GM12892 (cell line): ENCODE results near the gene CSGALNACT2.

Source experiments
- DNase-seq: peaks from one replicate; pipeline ENCODE4 v3.0.0; 2011; ENCODE audit not compliant: insufficient read length
- FAIRE-seq: peaks from 2 replicates; lab custom pipeline; 2011; peaks lifted over from hg19 to GRCh38; lab: Jason Lieb, UNC
- POLR2A ChIP-seq: IDR thresholded peaks from 2 replicates; pipeline ENCODE4 v1.6.1; 2011; ENCODE audit warnings: low read depth, low read length, control low read depth
- POLR2AphosphoS5 ChIP-seq: IDR thresholded peaks from 2 replicates; pipeline ENCODE4 v1.6.1; 2011; ENCODE audit warnings: low read depth, low read length, control low read depth
- TAF1 ChIP-seq: IDR thresholded peaks from 2 replicates; pipeline ENCODE4 v1.6.1; 2011; ENCODE audit warnings: low read depth, mild to moderate bottlenecking, control low read depth, low read length, borderline replicate concordance

The CSGALNACT2 gene

GRCh38 chr10:43120116-43120928 is 17.9 kb upstream of the CSGALNACT2 start:
- DNase-seq, result no peak
- FAIRE-seq, result peak; percentile 17
- TF ChIP-seq TAF1 (no peak), POLR2AphosphoS5 (no peak), POLR2A (no peak)

DNA sequence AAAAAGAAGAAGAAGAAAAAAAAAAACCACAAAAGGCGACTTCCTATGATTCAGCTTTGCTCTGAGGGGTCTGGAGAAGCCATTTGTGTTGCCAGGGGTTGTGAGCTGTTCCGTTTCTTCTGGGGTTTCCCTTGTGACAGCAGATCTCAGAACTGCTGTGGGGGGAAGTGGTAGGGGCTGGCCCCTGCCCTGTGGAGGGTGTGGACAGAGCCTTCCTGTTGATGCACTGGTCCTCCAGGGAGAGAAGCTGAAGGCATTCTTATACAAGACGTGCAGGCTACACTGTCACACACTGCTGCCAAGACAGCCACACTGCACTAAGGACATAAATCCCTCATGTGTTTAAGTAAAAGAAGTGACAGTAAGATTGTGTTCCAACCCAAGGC is 17.3 kb upstream of the CSGALNACT2 start:
- FAIRE-seq (peak; percentile 77), DNase-seq (peak; percentile 73)
- TF ChIP-seq TAF1 (0 out of 2 replicates have a peak, but pooled peaks have one; percentile 28), POLR2AphosphoS5 (no peak)

- no peak for DNase-seq
- TF ChIP-seq TAF1, result no peak
- no peak for TF ChIP-seq POLR2A
- TF ChIP-seq POLR2AphosphoS5, result no peak
- peak; percentile 14 for FAIRE-seq
Measured at GRCh38 chr10:43121444-43121843, 16.8 kb upstream of the CSGALNACT2 start.

DNA sequence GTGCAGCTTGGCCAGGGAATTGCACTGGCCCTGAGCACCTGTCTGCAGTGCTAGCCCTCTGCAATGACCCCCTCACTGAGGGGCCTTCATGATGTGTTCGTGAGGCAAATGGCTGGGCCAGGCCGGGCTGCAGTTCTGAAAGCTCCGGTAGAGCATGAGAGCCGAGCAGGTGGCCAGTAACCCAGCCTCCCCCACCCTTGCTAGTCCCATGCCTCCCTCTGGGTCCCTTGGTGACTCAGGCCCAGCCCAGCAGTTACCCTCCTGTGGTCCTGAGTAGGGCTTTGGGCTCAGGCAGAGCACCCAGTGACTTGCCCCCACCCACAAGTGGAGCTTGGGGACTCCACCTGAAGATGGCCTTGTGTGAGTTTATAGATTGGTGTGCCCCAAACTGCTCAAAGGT is 16.1 kb upstream of the CSGALNACT2 start:
- DNase-seq, result no peak
- no peak for FAIRE-seq
- TF ChIP-seq POLR2A, result no peak
- TF ChIP-seq TAF1, result no peak
- no peak for TF ChIP-seq POLR2AphosphoS5

- no peak for TF ChIP-seq POLR2AphosphoS5
- TF ChIP-seq TAF1, result no peak
- no peak for TF ChIP-seq POLR2A
- FAIRE-seq, result no peak
Measured at GRCh38 chr10:43122826-43123225, 15.4 kb upstream of the CSGALNACT2 start.

DNA sequence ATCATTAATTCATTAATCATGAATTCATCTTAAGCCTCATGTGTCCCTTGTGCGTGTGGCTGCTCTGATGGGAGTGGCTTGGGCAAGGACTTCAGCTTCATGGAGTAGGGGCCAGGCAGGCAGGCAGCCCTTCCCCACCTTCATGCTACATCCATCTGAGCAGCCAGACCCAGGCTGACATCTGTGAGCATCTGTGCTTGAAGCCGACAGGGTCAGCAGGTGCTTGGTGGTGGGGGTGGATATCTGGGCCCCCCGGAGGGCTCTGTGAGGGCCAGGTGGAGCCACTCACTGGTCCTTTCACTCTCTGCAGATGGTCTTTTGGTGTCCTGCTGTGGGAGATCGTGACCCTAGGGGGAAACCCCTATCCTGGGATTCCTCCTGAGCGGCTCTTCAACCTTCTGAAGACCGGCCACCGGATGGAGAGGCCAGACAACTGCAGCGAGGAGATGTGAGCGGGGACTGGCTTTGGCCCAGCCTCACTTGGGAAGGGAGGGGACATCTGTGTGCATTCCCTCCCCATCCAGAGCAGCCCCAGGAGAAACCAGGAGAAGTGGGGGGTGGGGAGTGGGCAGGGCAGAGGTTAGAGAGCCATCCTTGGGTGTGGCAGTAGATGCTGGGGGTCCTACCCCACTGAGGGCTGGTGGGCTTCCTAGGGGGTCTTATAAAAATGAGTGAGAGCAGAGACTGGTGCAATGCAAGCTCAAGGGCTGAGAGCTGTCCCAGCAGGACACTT is 14.7 kb upstream of the CSGALNACT2 start:
- no peak for TF ChIP-seq POLR2A
- no peak for TF ChIP-seq POLR2AphosphoS5
- no peak for TF ChIP-seq TAF1
- FAIRE-seq, result no peak

More at GRCh38 chr10:43122826-43123225, 15.4 kb upstream of the CSGALNACT2 start:
- no peak for DNase-seq

DNA sequence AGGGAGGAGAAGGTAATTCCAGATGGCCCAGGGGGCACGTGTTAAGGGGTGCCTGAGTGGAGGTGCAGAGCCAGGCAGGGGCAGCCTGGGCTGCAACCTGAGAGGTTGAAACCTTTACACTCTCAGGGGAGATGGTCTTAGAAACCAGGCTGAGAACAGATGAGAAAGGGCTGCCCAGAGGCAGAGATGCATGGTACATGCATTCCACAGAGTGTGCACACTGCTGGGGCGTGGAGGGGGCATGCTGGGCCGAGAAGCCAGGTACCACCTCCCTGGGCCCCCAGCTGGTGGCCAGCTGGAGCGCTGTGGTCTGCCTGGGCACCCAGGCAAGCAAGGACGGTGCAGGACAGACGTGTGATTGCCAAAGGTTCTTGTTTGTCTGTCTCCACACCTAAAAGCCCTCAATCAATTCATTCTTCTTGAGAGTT is 14.1 kb upstream of the CSGALNACT2 start:
- DNase-seq (no peak), FAIRE-seq (no peak)
- TF ChIP-seq TAF1 (no peak), POLR2A (no peak), POLR2AphosphoS5 (no peak)

More for the DNA sequence above, 14.7 kb upstream of the CSGALNACT2 start:
- DNase-seq, result no peak

GRCh38 chr10:43124574-43125273 is 13.5 kb upstream of the CSGALNACT2 start:
- DNase-seq (no peak), FAIRE-seq (no peak)
- no peak for TF ChIP-seq POLR2A
- TF ChIP-seq TAF1, result no peak
- TF ChIP-seq POLR2AphosphoS5, result no peak

GRCh38 chr10:43125274-43125845 is 12.9 kb upstream of the CSGALNACT2 start:
- no peak for DNase-seq
- no peak for FAIRE-seq
- TF ChIP-seq POLR2AphosphoS5, result no peak
- no peak for TF ChIP-seq POLR2A
- TF ChIP-seq TAF1, result no peak

- DNase-seq (no peak), FAIRE-seq (no peak)
- TF ChIP-seq POLR2A, result no peak
Measured at GRCh38 chr10:43125881-43126731, 12.1 kb upstream of the CSGALNACT2 start.
